ENCODE measurements around the gene CARHSP1.

The CARHSP1 gene

GRCh38 chr16:8901320-8901861, 32.6 kb upstream of the CARHSP1 start:
- DNase-seq (ENCODE audit: extremely low spot score), result no peak
- POLR2A ChIA-PET, result no interaction called here
- CTCF ChIA-PET, result interaction anchor here (0.7 to 1.3 kb wide), 2 partner anchors 107 to 108 kb away, joined by 3 read pairs; no protein-coding TSS in a partner anchor
- no peak for TF ChIP-seq FOXK2 (IDR thresholded peaks at IDR 0.05)
- TF ChIP-seq SP1 (IDR thresholded peaks at IDR 0.05), result no peak
- no peak for TF ChIP-seq CTBP1 (IDR thresholded peaks at IDR 0.05; ENCODE audit: borderline replicate concordance)
- no peak for TF ChIP-seq SUZ12 (IDR thresholded peaks at IDR 0.05)
- TF ChIP-seq FOXM1 (IDR thresholded peaks at IDR 0.05; ENCODE audit: borderline replicate concordance), result no peak
- no peak for TF ChIP-seq HDGF (IDR thresholded peaks at IDR 0.05; ENCODE audit: borderline replicate concordance)
- TF ChIP-seq L3MBTL2 (conservative IDR thresholded peaks at IDR 0.05), result no peak
- TF ChIP-seq FOXA1 (IDR thresholded peaks at IDR 0.05), result no peak
- TF ChIP-seq LEF1 (IDR thresholded peaks at IDR 0.05; ENCODE audit: borderline replicate concordance), result no peak
- no peak for TF ChIP-seq ZNF384 (IDR thresholded peaks at IDR 0.05)

DNA sequence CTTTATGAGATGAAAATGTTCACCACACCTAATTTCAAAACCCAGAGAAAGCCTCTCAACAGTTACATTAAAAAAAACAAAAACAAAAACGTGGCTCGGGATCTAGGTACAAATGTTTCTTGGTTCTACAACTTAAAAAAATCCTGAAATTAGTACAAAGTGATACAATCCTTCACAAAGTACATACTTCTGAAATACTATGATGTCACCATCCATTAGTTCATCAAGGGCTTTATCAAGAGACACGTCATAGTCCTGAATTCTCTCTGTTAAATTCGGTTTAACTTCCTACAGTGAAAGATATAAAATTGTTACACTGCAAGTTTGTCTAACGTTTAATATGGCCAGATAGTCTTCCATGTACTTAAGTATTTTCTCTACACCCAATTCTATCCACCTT, 31.5 kb upstream of the CARHSP1 start:
- CTCF ChIA-PET, result interaction anchor here (0.7 kb wide), 1 partner anchor 109 kb away, joined by 3 read pairs; no protein-coding TSS in a partner anchor
- no peak for TF ChIP-seq FOXM1 (IDR thresholded peaks at IDR 0.05; ENCODE audit: borderline replicate concordance)
- TF ChIP-seq HDGF (IDR thresholded peaks at IDR 0.05; ENCODE audit: borderline replicate concordance), result no peak
- no peak for TF ChIP-seq ARNT (IDR thresholded peaks at IDR 0.05)
- no peak for TF ChIP-seq SUZ12 (IDR thresholded peaks at IDR 0.05)
- TF ChIP-seq, protein P1, sequence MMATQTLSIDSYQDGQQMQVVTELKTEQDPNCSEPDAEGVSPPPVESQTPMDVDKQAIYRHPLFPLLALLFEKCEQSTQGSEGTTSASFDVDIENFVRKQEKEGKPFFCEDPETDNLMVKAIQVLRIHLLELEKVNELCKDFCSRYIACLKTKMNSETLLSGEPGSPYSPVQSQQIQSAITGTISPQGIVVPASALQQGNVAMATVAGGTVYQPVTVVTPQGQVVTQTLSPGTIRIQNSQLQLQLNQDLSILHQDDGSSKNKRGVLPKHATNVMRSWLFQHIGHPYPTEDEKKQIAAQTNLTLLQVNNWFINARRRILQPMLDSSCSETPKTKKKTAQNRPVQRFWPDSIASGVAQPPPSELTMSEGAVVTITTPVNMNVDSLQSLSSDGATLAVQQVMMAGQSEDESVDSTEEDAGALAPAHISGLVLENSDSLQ (IDR thresholded peaks at IDR 0.05), result no peak
- TF ChIP-seq ELF4 (IDR thresholded peaks at IDR 0.05), result no peak
- TF ChIP-seq CTBP1 (IDR thresholded peaks at IDR 0.05; ENCODE audit: borderline replicate concordance), result no peak
- no peak for TF ChIP-seq ZNF384 (IDR thresholded peaks at IDR 0.05)
- no peak for TF ChIP-seq LEF1 (IDR thresholded peaks at IDR 0.05; ENCODE audit: borderline replicate concordance)
- TF ChIP-seq FOXA1 (IDR thresholded peaks at IDR 0.05), result no peak
- no peak for TF ChIP-seq SP1 (IDR thresholded peaks at IDR 0.05)
- TF ChIP-seq NFRKB (IDR thresholded peaks at IDR 0.05), result no peak
- TF ChIP-seq FOXK2 (IDR thresholded peaks at IDR 0.05), result no peak
- POLR2A ChIA-PET, result no interaction called here
- no peak for DNase-seq (ENCODE audit: extremely low spot score)

DNA sequence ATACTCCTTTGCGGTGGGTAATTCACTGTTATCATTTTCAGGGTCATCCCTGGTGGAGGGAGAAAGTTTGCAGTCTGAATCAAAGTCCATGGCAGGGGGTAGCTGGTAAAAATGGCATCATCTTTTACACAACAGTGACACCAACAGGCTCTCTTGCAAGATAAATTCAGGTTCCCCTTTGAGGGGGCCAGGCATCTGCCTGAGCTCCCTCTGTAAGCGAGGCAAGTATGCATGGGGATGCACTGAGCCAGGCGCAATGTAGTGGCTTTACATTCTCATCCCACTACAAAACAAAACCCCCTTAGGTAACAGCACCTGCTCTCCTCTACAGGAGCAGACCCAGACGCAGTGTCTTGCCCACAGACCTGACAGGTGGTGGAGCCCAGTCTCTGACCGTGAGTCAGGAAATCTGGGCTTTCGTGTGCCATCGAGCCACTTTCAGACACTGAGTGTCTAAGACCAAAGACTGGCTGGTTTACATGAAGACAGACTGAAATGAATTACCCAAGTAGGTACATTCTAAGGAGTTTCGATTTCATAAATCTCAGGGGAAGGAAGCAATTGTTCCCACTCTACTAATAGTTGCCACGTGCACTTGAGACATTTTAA, 31.0 kb upstream of the CARHSP1 start:
- DNase-seq (ENCODE audit: extremely low spot score), result no peak
- POLR2A ChIA-PET, result no interaction called here
- CTCF ChIA-PET, result interaction anchor here (0.5 kb wide), 1 partner anchor 38 kb away, joined by 3 read pairs; no protein-coding TSS in a partner anchor
- TF ChIP-seq FOXA1 (IDR thresholded peaks at IDR 0.05) (no peak), FOXK2 (IDR thresholded peaks at IDR 0.05) (no peak)

- CTCF ChIA-PET, result no interaction called here
- TF ChIP-seq SUZ12 (IDR thresholded peaks at IDR 0.05) (no peak), FOXM1 (IDR thresholded peaks at IDR 0.05; ENCODE audit: borderline replicate concordance) (no peak), L3MBTL2 (conservative IDR thresholded peaks at IDR 0.05) (no peak), ARNT (IDR thresholded peaks at IDR 0.05) (no peak), FOXK2 (IDR thresholded peaks at IDR 0.05) (no peak), LEF1 (IDR thresholded peaks at IDR 0.05; ENCODE audit: borderline replicate concordance) (no peak), BHLHE40 (IDR thresholded peaks at IDR 0.05; ENCODE audit: borderline replicate concordance) (no peak), CTBP1 (IDR thresholded peaks at IDR 0.05; ENCODE audit: borderline replicate concordance) (no peak), NFRKB (IDR thresholded peaks at IDR 0.05) (no peak), FOXA1 (IDR thresholded peaks at IDR 0.05) (no peak), SP1 (IDR thresholded peaks at IDR 0.05) (no peak), ZNF384 (IDR thresholded peaks at IDR 0.05) (no peak), TARDBP (IDR thresholded peaks at IDR 0.05) (no peak), ELF4 (IDR thresholded peaks at IDR 0.05) (no peak), HDGF (IDR thresholded peaks at IDR 0.05; ENCODE audit: borderline replicate concordance) (no peak)
- TF ChIP-seq, protein P1 (IDR thresholded peaks at IDR 0.05), result no peak
- no peak for DNase-seq (ENCODE audit: extremely low spot score)
- POLR2A ChIA-PET, result no interaction called here
Measured at GRCh38 chr16:8898660-8899318, 30.0 kb upstream of the CARHSP1 start.

GRCh38 chr16:8894736-8895334, 26.0 kb upstream of the CARHSP1 start:
- TF ChIP-seq SP1 (IDR thresholded peaks at IDR 0.05) (no peak), BHLHE40 (IDR thresholded peaks at IDR 0.05; ENCODE audit: borderline replicate concordance) (no peak), TARDBP (IDR thresholded peaks at IDR 0.05) (no peak), L3MBTL2 (conservative IDR thresholded peaks at IDR 0.05) (no peak), ZNF384 (IDR thresholded peaks at IDR 0.05) (no peak), SUZ12 (IDR thresholded peaks at IDR 0.05) (no peak), ARNT (IDR thresholded peaks at IDR 0.05) (no peak), ELF4 (IDR thresholded peaks at IDR 0.05) (no peak), FOXK2 (IDR thresholded peaks at IDR 0.05) (no peak), FOXA1 (IDR thresholded peaks at IDR 0.05) (no peak), FOXM1 (IDR thresholded peaks at IDR 0.05; ENCODE audit: borderline replicate concordance) (no peak), NFRKB (IDR thresholded peaks at IDR 0.05) (no peak), HDGF (IDR thresholded peaks at IDR 0.05; ENCODE audit: borderline replicate concordance) (no peak), CTBP1 (IDR thresholded peaks at IDR 0.05; ENCODE audit: borderline replicate concordance) (no peak), LEF1 (IDR thresholded peaks at IDR 0.05; ENCODE audit: borderline replicate concordance) (no peak)
- TF ChIP-seq, protein P1 (IDR thresholded peaks at IDR 0.05), result no peak
- ChIA-PET POLR2A (no interaction called here), CTCF (no interaction called here)
- DNase-seq (ENCODE audit: extremely low spot score), result no peak

Measured in HEK293T (cell line).